Psoas muscle (tissue), 8 donors: Measurements from ENCODE around the gene COG5. TPM values are rescaled to one million over a fixed set of nuclear protein-coding genes. Genes with fewer than 3 reads are reported as not detected.

ENCODE experiments used
- ATAC-seq, 4 donors: fragments of 200-7000 bp; cut with Tn5 transposase; one replicate each; pipeline ENCODE4 v1.9.1; 2020; ENCODE audit warnings: moderate library complexity in 3 of 4, mild to moderate bottlenecking in 2 of 4
- DNase-seq, 2 donors: peaks; one replicate each; pipeline ENCODE4 v3.0.0-alpha.2; 2020
- H3K27ac ChIP-seq: fragments of 200-600 bp; one replicate; pipeline ENCODE4 v1.8.0; 2022
- H3K27me3 ChIP-seq, 3 donors: fragments of 200-600 bp in 1 of 3; one replicate each; pipeline versions ENCODE4 v1.6.1 to v1.8.0; 2013 to 2022; ENCODE audit warnings: low read length in 2 of 3, mild to moderate bottlenecking in 2 of 3, moderate library complexity in 1 of 3; ENCODE audit not compliant: insufficient read depth in 3 of 3
- H3K36me3 ChIP-seq, 2 donors: fragments of 200-600 bp in 1 of 2; one replicate each; pipeline versions ENCODE4 v1.6.1 to v1.8.0; 2013 to 2022; ENCODE audit warnings: low read depth in 1 of 2, mild to moderate bottlenecking in 1 of 2, moderate library complexity in 1 of 2; ENCODE audit not compliant: insufficient read depth in 1 of 2
- H3K4me1 ChIP-seq: fragments of 200-600 bp; one replicate; pipeline ENCODE4 v1.8.0; 2022
- H3K4me3 ChIP-seq: fragments of 200-600 bp; one replicate; pipeline ENCODE4 v1.8.0; 2022; ENCODE audit warnings: mild to moderate bottlenecking
- H3K9me3 ChIP-seq: fragments of 200-600 bp; one replicate; pipeline ENCODE4 v1.8.0; 2022
- CTCF ChIP-seq: fragments of 200-600 bp; IDR thresholded peaks from one replicate; pipeline ENCODE4 v1.8.0; 2022; ENCODE audit warnings: antibody characterized with exemption
- WGBS, 3 donors: extraction: QIAGEN DNeasy Blood & Tissue Kit; methylation state at CpG; one replicate each; pipeline versions ENCODE4 v1.1.6 to v1.1.7; 2013; 5-methylcytosine and 5-hydroxymethylcytosine counted together
- intact Hi-C, 2 donors: fragments of 100-400 bp; cut with DNase I; formaldehyde crosslinking; loops; one replicate each; pipeline versions ENCODE4 v1.11.0 to v1.14.2; 2022
- polyA plus RNA-seq, 3 donors: library from polyadenylated mRNA; stranded (reverse); fragments of 200-250 nt; gene quantifications; one replicate each; pipeline ENCODE4 v1.2.3, GENCODE V29; 2013
- total RNA-seq, 4 donors: library from RNA; stranded (reverse); fragmentation: NEBNext Ultra II Directional in 2 of 4; extraction: Animal tissue kit (Norgen Biotek cat#: 25700) in 2 of 4; gene quantifications; one replicate each; pipeline versions ENCODE4 v1.2.1 to v1.2.4, GENCODE V29; 2021 to 2023
- donor health status: healthy with polysubstance abuse.
- donor health status: DM: no; HTN: no; CAD: no; lungs with moderate emphysema.
- donor health status: Bipolar disorder and iron deficiency.
- donor health status: healthy.
- donor health status: DM: yes; HTN: yes; CAD: no.
- donor health status: DM: no; HTN: no; CAD: no.
- donor health status: DM: no; HTN: no; CAD: no.
- donor health status: DM: yes; HTN: yes; CAD: no.

Gene COG5
- total and polyA plus RNA-seq, 7 donors = 4.8 to 35.1 (median 18.8) TPM

- 58 to 69% (median 67%) methylated on average over 4 of the region's 4 CpGs for WGBS, 3 donors
- TF ChIP-seq CTCF = no peak
Measured at GRCh38 chr7:107286751-107287621, 276.7 kb downstream of the COG5 start.

GRCh38 chr7:107284911-107285479 lies 278.7 kb downstream of the COG5 start:
- intact Hi-C loops = loop anchor here in 1 of 2 donors (5.0 kb wide), 1 partner anchor 87 kb away; no protein-coding TSS in a partner anchor
- ATAC-seq = peak in 2 of 4 donors; percentile 70 to 74

More at GRCh38 chr7:107286751-107287621, 276.7 kb downstream of the COG5 start:
- ATAC-seq (peak in 3 of 4 donors; percentile 17 to 56 (median 40)), DNase-seq (no peak)
- no peak overlapping the region for H3K4me3 ChIP-seq
- H3K4me1 ChIP-seq = peaks cover 22% of the 10 kb centered on the region
- no peaks in the 10 kb centered on the region for H3K9me3 ChIP-seq
- no peaks in the 10 kb centered on the region for H3K36me3 ChIP-seq
- intact Hi-C loops = loop anchor here in 1 of 2 donors (5.0 kb wide), 1 partner anchor 85 kb away; no protein-coding TSS in a partner anchor
- H3K27me3 ChIP-seq = no peaks in the 10 kb centered on the region
- H3K27ac ChIP-seq = peak overlapping the region; percentile 57

DNA sequence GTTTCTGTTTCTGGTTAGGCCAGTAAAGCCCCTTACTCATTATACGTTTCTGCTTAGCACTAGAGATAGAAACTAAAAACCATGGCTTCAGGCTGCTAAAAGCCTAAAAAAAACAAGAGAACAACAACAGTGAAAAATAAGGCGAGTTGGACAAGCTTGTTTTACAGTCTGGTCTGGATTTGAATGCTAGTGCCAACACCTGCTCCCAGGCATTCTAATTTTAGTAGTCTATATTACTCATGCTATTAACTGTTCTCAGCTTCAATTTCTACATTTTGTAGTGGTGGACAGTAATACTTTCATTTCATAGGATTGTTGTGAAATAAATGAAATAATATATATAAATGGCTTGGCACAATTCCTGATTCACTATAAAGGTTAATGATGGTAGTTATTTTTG lies 286.4 kb downstream of the COG5 start:
- H3K9me3 ChIP-seq = no peaks in the 10 kb centered on the region
- DNase-seq (no peak), ATAC-seq (peak; percentile 94 to 99 (median 98))
- TF ChIP-seq CTCF = no peak
- peaks cover 21% of the 10 kb centered on the region for H3K4me1 ChIP-seq
- H3K4me3 ChIP-seq = peak overlapping the region; percentile 44
- H3K27me3 ChIP-seq = no peaks in the 10 kb centered on the region
- 19 to 42% (median 23%) methylated on average over 2 of the region's 2 CpGs for WGBS, 3 donors
- intact Hi-C loops = no loop called here
- no peaks in the 10 kb centered on the region for H3K36me3 ChIP-seq
- peak overlapping the region; percentile 70 for H3K27ac ChIP-seq

More at GRCh38 chr7:107284911-107285479, 278.7 kb downstream of the COG5 start:
- Histone ChIP-seq H3K4me1 (peaks cover 34% of the 10 kb centered on the region), H3K4me3 (no peak overlapping the region), H3K9me3 (no peaks in the 10 kb centered on the region), H3K27me3 (no peaks in the 10 kb centered on the region), H3K27ac (no peak overlapping the region), H3K36me3 (no peaks in the 10 kb centered on the region)
- no peak for DNase-seq
- TF ChIP-seq CTCF = no peak
- 25 to 45% (median 31%) methylated on average over 4 of the region's 4 CpGs for WGBS, 3 donors

DNA sequence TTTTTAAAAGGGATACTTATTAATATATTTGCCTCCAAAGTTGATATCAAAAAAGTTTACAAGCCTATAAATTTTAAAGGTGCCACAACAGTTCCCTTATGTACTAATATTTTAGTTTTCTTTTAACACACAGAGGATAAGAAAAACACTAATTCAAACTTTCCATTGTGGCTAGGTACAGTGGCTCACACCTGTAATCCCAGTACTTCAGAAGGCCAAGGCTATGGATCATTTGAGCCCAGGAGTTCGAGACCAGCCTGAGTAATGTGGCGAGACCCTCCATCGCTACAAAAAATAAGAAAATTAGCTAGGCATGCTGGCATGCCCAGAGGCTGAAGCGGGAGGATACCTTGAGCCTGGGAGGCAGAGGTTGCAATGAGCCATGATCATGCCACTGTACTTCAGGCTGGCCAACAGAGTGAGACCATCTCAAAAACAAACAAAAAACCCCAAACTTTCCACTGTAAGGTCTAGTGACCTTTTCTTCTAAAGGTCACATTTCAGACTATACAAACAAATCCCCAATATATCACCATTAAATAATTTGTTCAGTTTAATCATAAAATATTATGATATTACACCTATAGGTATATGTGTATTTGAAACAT lies 287.4 kb downstream of the COG5 start:
- Histone ChIP-seq H3K36me3 (no peaks in the 10 kb centered on the region), H3K27ac (peak overlapping the region; percentile 70), H3K27me3 (no peaks in the 10 kb centered on the region), H3K4me3 (no peak overlapping the region), H3K4me1 (peaks cover 18% of the 10 kb centered on the region), H3K9me3 (no peaks in the 10 kb centered on the region)
- 92 to 100% (median 96%) methylated on average over 4 of the region's 4 CpGs for WGBS, 3 donors
- DNase-seq (no peak), ATAC-seq (no peak)
- no peak for TF ChIP-seq CTCF
- intact Hi-C loops = no loop called here
